WTC11 (cell line): Measurements from ENCODE around the gene FAM136A. TPM values are rescaled to one million over a fixed set of nuclear protein-coding genes. Genes with fewer than 3 reads are reported as not detected.

Experiments
- ATAC-seq: fragments of 200-7000 bp; cut with Tn5 transposase; 2 replicates; pipeline ENCODE4 v1.10.0; 2021; ENCODE audit warnings: mild to moderate bottlenecking, moderate library complexity
- CTCF ChIA-PET: fragments of 300-600 bp; sonication (Branson Sonifier 250); formaldehyde crosslinking; loops from one replicate; lab custom pipeline; 2021; ENCODE audit warnings: antibody characterized with exemption; lab: Charles Lee
- POLR2A ChIA-PET: fragments of 350-600 bp; sonication (Branson Sonifier 250); formaldehyde crosslinking; loops from one replicate; lab custom pipeline; 2021; ENCODE audit warnings: antibody characterized with exemption; lab: Charles Lee
- DNase-seq: peaks from one replicate; pipeline ENCODE4 v3.0.0; 2021; ENCODE audit warnings: low spot score
- H3K27ac Mint-ChIP-seq: 2 replicates; pipeline ENCODE4 v1.8.0; 2021; ENCODE audit warnings: mixed read lengths
- H3K27me3 Mint-ChIP-seq: 2 replicates; pipeline ENCODE4 v1.8.0; 2021; ENCODE audit warnings: low read depth, mild to moderate bottlenecking, moderate library complexity, mixed read lengths
- H3K36me3 Mint-ChIP-seq: 2 replicates; pipeline ENCODE4 v1.8.0; 2021; ENCODE audit warnings: mixed read lengths
- H3K4me1 Mint-ChIP-seq: 2 replicates; pipeline ENCODE4 v1.8.0; 2022; ENCODE audit warnings: mixed read lengths
- H3K4me3 Mint-ChIP-seq: 2 replicates; pipeline ENCODE4 v1.8.0; 2021; ENCODE audit warnings: mild to moderate bottlenecking, moderate library complexity, mixed read lengths
- H3K9me3 Mint-ChIP-seq: 2 replicates; pipeline ENCODE4 v1.8.0; 2021; ENCODE audit warnings: mixed read lengths
- ATF1 ChIP-seq: sonication (generic); formaldehyde crosslinking; IDR thresholded peaks from 2 replicates; pipeline ENCODE4 v1.8.1; 2023; ENCODE audit warnings: mild to moderate bottlenecking, moderate library complexity, missing genetic modification reagents
- CREM ChIP-seq: sonication (generic); formaldehyde crosslinking; IDR thresholded peaks from 2 replicates; pipeline ENCODE4 v1.8.1; 2022; ENCODE audit warnings: mild to moderate bottlenecking, missing genetic modification reagents, moderate library complexity
- FOXJ3 ChIP-seq: sonication (generic); formaldehyde crosslinking; IDR thresholded peaks from 2 replicates; pipeline ENCODE4 v1.9.0; 2021; ENCODE audit warnings: missing genetic modification reagents, mild to moderate bottlenecking, borderline replicate concordance
- IRF2 ChIP-seq: sonication (generic); formaldehyde crosslinking; IDR thresholded peaks from 2 replicates; pipeline ENCODE4 v1.8.0; 2022; ENCODE audit warnings: low read depth, missing genetic modification reagents, borderline replicate concordance
- KAT7 ChIP-seq: sonication (generic); formaldehyde crosslinking; IDR thresholded peaks from 2 replicates; pipeline ENCODE4 v1.8.1; 2023; ENCODE audit warnings: missing genetic modification reagents, mild to moderate bottlenecking, borderline replicate concordance
- NR3C1 ChIP-seq: sonication (generic); formaldehyde crosslinking; conservative IDR thresholded peaks from 2 replicates; pipeline ENCODE4 v1.8.1; 2023; ENCODE audit warnings: low read depth, mild to moderate bottlenecking, missing genetic modification reagents
- ZNF219 ChIP-seq: sonication (generic); formaldehyde crosslinking; IDR thresholded peaks from 2 replicates; pipeline ENCODE4 v1.8.0; 2023; ENCODE audit warnings: missing genetic modification reagents, mild to moderate bottlenecking, borderline replicate concordance
- total RNA-seq: library from RNA; stranded (reverse); gene quantifications from 3 replicates; pipeline ENCODE4 v1.2.3, GENCODE V29; 2021
- TF ChIP-seq, protein P1 (sequence below): sonication (generic); formaldehyde crosslinking; IDR thresholded peaks from 2 replicates; pipeline ENCODE4 v1.8.1; 2023; ENCODE audit warnings: mild to moderate bottlenecking, moderate library complexity, missing genetic modification reagents
- TF ChIP-seq, protein P2 (sequence below): fragments of 250-450 bp; sonication (Bioruptor Pico); IDR thresholded peaks from 2 replicates; pipeline ENCODE4 v1.9.0; 2021; ENCODE audit warnings: moderate library complexity, mild to moderate bottlenecking, inconsistent platforms, borderline replicate concordance
- TF ChIP-seq, protein P3 (sequence below): sonication (generic); formaldehyde crosslinking; IDR thresholded peaks from 2 replicates; pipeline ENCODE4 v1.8.1; 2022; ENCODE audit warnings: low read depth, missing genetic modification reagents, borderline replicate concordance
- TF ChIP-seq, protein P4 (sequence below): sonication (generic); formaldehyde crosslinking; IDR thresholded peaks from 2 replicates; pipeline ENCODE4 v1.8.1; 2023; ENCODE audit warnings: mild to moderate bottlenecking, missing genetic modification reagents
- TF ChIP-seq, protein P5 (sequence below): fragments of 250-450 bp; sonication (Bioruptor Pico); IDR thresholded peaks from 2 replicates; pipeline ENCODE4 v1.9.0; 2021; ENCODE audit warnings: mild to moderate bottlenecking, borderline replicate concordance
- TF ChIP-seq, protein P6 (sequence below): sonication (generic); formaldehyde crosslinking; IDR thresholded peaks from 2 replicates; pipeline ENCODE4 v1.8.0; 2022; ENCODE audit warnings: mild to moderate bottlenecking, missing genetic modification reagents
- TF ChIP-seq, protein P7 (sequence below): sonication (generic); formaldehyde crosslinking; IDR thresholded peaks from 2 replicates; pipeline ENCODE4 v1.8.0; 2023; ENCODE audit warnings: mild to moderate bottlenecking, missing genetic modification reagents
- TF ChIP-seq, protein P8 (sequence below): sonication (generic); formaldehyde crosslinking; IDR thresholded peaks from 2 replicates; pipeline ENCODE4 v1.8.1; 2022; ENCODE audit warnings: missing genetic modification reagents, borderline replicate concordance
- TF ChIP-seq, protein P9 (sequence below): fragments of 250-450 bp; sonication (Bioruptor Pico); IDR thresholded peaks from 2 replicates; pipeline ENCODE4 v1.9.0; 2021; ENCODE audit warnings: mild to moderate bottlenecking

Gene FAM136A
- total RNA-seq, 1 experiment from 2014 or later, result 83.9 TPM

DNA sequence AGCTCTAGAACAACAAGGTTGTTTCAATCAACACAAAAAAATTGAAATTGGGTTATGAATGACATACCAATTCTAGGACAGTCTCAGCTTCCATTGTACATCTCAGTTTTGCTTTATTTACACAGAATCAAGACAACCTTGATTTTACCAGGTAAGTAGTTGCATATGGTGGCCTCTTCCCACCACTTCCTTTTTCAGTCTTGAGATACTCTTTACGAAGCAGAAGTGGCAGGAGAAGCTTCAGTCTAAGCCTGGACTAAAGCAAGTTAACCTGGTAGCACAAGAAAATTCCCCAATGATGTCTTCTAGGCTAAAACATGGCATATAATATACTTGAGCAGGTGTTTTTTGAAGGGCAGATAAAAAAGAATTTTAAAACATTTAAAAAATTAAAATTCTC is 10.7 kb upstream of the FAM136A start:
- DNase-seq (no peak), ATAC-seq (no peak)
- H3K36me3 Mint-ChIP-seq, result no peaks in the 10 kb centered on the region
- H3K4me1 Mint-ChIP-seq, result no peaks in the 10 kb centered on the region
- peaks cover 30% of the 10 kb centered on the region for H3K27me3 Mint-ChIP-seq
- POLR2A ChIA-PET, result no interaction called here
- TF ChIP-seq KAT7 (CRISPR knock-in tag) (no peak), IRF2 (no peak), FOXJ3 (CRISPR knock-in tag) (no peak)
- TF ChIP-seq, protein P1, sequence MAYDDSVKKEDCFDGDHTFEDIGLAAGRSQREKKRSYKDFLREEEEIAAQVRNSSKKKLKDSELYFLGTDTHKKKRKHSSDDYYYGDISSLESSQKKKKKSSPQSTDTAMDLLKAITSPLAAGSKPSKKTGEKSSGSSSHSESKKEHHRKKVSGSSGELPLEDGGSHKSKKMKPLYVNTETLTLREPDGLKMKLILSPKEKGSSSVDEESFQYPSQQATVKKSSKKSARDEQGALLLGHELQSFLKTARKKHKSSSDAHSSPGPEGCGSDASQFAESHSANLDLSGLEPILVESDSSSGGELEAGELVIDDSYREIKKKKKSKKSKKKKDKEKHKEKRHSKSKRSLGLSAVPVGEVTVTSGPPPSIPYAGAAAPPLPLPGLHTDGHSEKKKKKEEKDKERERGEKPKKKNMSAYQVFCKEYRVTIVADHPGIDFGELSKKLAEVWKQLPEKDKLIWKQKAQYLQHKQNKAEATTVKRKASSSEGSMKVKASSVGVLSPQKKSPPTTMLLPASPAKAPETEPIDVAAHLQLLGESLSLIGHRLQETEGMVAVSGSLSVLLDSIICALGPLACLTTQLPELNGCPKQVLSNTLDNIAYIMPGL, result no peak
- TF ChIP-seq, protein P2, sequence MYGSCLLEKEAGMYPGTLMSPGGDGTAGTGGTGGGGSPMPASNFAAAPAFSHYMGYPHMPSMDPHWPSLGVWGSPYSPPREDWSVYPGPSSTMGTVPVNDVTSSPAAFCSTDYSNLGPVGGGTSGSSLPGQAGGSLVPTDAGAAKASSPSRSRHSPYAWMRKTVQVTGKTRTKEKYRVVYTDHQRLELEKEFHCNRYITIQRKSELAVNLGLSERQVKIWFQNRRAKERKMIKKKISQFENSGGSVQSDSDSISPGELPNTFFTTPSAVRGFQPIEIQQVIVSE, result no peak
- TF ChIP-seq, protein P3, sequence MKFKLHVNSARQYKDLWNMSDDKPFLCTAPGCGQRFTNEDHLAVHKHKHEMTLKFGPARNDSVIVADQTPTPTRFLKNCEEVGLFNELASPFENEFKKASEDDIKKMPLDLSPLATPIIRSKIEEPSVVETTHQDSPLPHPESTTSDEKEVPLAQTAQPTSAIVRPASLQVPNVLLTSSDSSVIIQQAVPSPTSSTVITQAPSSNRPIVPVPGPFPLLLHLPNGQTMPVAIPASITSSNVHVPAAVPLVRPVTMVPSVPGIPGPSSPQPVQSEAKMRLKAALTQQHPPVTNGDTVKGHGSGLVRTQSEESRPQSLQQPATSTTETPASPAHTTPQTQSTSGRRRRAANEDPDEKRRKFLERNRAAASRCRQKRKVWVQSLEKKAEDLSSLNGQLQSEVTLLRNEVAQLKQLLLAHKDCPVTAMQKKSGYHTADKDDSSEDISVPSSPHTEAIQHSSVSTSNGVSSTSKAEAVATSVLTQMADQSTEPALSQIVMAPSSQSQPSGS (CRISPR knock-in tag), result no peak
- no peak overlapping the region for H3K27ac Mint-ChIP-seq
- CTCF ChIA-PET, result interaction anchor here (1.6 kb wide), 2 partner anchors 8 to 11 kb away, joined by 6 to 9 read pairs; partner anchors contain the start of gene FAM136A
- no peaks in the 10 kb centered on the region for H3K9me3 Mint-ChIP-seq
- H3K4me3 Mint-ChIP-seq, result no peak overlapping the region

DNA sequence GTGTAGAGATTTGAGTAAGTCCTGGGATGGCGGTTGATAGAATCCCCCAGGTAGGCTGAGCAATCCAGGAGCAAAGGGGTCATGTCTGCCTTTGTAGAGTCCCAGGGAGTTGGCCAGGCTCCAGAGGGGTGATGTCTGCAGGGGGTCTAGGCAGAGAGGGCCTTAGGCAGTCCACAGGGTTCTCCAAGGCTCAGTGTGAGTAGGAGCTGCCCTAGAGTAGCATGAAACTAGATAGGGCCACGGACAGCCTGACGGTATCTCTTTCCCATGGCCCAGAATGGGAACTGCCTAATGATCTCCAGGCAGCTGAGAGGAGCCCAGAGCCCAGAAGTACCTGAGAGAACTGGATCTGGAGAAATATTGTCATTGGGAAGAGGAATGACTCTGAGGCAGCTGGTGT is 9.0 kb upstream of the FAM136A start:
- Mint-ChIP-seq H3K9me3 (no peaks in the 10 kb centered on the region), H3K27me3 (peaks cover 22% of the 10 kb centered on the region), H3K27ac (no peak overlapping the region), H3K4me1 (no peaks in the 10 kb centered on the region), H3K4me3 (no peak overlapping the region), H3K36me3 (no peaks in the 10 kb centered on the region)
- ChIA-PET POLR2A (interaction anchor here (0.6 kb wide), 1 partner anchor 1285 kb away, joined by 3 read pairs; no protein-coding TSS in a partner anchor), CTCF (interaction anchor here (1.9 kb wide), 1 partner anchor 334 kb away, joined by 4 read pairs; no protein-coding TSS in a partner anchor)
- DNase-seq (no peak), ATAC-seq (no peak)
- TF ChIP-seq, protein P4, sequence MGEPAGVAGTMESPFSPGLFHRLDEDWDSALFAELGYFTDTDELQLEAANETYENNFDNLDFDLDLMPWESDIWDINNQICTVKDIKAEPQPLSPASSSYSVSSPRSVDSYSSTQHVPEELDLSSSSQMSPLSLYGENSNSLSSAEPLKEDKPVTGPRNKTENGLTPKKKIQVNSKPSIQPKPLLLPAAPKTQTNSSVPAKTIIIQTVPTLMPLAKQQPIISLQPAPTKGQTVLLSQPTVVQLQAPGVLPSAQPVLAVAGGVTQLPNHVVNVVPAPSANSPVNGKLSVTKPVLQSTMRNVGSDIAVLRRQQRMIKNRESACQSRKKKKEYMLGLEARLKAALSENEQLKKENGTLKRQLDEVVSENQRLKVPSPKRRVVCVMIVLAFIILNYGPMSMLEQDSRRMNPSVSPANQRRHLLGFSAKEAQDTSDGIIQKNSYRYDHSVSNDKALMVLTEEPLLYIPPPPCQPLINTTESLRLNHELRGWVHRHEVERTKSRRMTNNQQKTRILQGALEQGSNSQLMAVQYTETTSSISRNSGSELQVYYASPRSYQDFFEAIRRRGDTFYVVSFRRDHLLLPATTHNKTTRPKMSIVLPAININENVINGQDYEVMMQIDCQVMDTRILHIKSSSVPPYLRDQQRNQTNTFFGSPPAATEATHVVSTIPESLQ (CRISPR knock-in tag), result no peak
- TF ChIP-seq, protein P5, sequence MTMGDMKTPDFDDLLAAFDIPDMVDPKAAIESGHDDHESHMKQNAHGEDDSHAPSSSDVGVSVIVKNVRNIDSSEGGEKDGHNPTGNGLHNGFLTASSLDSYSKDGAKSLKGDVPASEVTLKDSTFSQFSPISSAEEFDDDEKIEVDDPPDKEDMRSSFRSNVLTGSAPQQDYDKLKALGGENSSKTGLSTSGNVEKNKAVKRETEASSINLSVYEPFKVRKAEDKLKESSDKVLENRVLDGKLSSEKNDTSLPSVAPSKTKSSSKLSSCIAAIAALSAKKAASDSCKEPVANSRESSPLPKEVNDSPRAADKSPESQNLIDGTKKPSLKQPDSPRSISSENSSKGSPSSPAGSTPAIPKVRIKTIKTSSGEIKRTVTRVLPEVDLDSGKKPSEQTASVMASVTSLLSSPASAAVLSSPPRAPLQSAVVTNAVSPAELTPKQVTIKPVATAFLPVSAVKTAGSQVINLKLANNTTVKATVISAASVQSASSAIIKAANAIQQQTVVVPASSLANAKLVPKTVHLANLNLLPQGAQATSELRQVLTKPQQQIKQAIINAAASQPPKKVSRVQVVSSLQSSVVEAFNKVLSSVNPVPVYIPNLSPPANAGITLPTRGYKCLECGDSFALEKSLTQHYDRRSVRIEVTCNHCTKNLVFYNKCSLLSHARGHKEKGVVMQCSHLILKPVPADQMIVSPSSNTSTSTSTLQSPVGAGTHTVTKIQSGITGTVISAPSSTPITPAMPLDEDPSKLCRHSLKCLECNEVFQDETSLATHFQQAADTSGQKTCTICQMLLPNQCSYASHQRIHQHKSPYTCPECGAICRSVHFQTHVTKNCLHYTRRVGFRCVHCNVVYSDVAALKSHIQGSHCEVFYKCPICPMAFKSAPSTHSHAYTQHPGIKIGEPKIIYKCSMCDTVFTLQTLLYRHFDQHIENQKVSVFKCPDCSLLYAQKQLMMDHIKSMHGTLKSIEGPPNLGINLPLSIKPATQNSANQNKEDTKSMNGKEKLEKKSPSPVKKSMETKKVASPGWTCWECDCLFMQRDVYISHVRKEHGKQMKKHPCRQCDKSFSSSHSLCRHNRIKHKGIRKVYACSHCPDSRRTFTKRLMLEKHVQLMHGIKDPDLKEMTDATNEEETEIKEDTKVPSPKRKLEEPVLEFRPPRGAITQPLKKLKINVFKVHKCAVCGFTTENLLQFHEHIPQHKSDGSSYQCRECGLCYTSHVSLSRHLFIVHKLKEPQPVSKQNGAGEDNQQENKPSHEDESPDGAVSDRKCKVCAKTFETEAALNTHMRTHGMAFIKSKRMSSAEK, result no peak
- TF ChIP-seq, protein P6, sequence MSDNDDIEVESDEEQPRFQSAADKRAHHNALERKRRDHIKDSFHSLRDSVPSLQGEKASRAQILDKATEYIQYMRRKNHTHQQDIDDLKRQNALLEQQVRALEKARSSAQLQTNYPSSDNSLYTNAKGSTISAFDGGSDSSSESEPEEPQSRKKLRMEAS (CRISPR knock-in tag), result no peak
- TF ChIP-seq, protein P7, sequence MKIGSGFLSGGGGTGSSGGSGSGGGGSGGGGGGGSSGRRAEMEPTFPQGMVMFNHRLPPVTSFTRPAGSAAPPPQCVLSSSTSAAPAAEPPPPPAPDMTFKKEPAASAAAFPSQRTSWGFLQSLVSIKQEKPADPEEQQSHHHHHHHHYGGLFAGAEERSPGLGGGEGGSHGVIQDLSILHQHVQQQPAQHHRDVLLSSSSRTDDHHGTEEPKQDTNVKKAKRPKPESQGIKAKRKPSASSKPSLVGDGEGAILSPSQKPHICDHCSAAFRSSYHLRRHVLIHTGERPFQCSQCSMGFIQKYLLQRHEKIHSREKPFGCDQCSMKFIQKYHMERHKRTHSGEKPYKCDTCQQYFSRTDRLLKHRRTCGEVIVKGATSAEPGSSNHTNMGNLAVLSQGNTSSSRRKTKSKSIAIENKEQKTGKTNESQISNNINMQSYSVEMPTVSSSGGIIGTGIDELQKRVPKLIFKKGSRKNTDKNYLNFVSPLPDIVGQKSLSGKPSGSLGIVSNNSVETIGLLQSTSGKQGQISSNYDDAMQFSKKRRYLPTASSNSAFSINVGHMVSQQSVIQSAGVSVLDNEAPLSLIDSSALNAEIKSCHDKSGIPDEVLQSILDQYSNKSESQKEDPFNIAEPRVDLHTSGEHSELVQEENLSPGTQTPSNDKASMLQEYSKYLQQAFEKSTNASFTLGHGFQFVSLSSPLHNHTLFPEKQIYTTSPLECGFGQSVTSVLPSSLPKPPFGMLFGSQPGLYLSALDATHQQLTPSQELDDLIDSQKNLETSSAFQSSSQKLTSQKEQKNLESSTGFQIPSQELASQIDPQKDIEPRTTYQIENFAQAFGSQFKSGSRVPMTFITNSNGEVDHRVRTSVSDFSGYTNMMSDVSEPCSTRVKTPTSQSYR (CRISPR knock-in tag), result no peak
- TF ChIP-seq, protein P8, sequence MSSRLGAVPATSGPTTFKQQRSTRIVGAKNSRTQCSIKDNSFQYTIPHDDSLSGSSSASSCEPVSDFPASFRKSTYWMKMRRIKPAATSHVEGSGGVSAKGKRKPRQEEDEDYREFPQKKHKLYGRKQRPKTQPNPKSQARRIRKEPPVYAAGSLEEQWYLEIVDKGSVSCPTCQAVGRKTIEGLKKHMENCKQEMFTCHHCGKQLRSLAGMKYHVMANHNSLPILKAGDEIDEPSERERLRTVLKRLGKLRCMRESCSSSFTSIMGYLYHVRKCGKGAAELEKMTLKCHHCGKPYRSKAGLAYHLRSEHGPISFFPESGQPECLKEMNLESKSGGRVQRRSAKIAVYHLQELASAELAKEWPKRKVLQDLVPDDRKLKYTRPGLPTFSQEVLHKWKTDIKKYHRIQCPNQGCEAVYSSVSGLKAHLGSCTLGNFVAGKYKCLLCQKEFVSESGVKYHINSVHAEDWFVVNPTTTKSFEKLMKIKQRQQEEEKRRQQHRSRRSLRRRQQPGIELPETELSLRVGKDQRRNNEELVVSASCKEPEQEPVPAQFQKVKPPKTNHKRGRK, result no peak
- TF ChIP-seq NR3C1 (CRISPR knock-in tag) (no peak), CREM (CRISPR knock-in tag) (no peak), ATF1 (CRISPR knock-in tag) (no peak), ZNF219 (no peak)
- TF ChIP-seq, protein P3 (CRISPR knock-in tag), result no peak
- TF ChIP-seq, protein P9, sequence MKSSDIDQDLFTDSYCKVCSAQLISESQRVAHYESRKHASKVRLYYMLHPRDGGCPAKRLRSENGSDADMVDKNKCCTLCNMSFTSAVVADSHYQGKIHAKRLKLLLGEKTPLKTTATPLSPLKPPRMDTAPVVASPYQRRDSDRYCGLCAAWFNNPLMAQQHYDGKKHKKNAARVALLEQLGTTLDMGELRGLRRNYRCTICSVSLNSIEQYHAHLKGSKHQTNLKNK (CRISPR knock-in tag), result no peak
